OCI-LY7 (cell line): Measurements from ENCODE around the gene AIFM1. TPM values are rescaled to one million over a fixed set of nuclear protein-coding genes. Genes with fewer than 3 reads are reported as not detected.

Experiments used
- BruUV-seq: library from RNA; stranded (reverse); fragments of 400-500 nt; replicated peaks from 2 replicates; lab custom pipeline; 2021; lab: Mats Ljungman, UMichigan
- CTCF ChIA-PET: fragments of 300-600 bp; sonication (Branson Sonifier 250); formaldehyde crosslinking; loops from one replicate; lab custom pipeline; 2022; ENCODE audit warnings: antibody characterized with exemption; ENCODE audit not compliant: unreplicated experiment; lab: Charles Lee
- POLR2A ChIA-PET: fragments of 300-600 bp; sonication (Branson Sonifier 250); formaldehyde crosslinking; loops from one replicate; lab custom pipeline; 2022; ENCODE audit warnings: antibody characterized with exemption; lab: Charles Lee
- DNase-seq: peaks from one replicate; pipeline ENCODE4 v3.0.0-alpha.2; 2015; ENCODE audit warnings: low spot score
- H2AFZ ChIP-seq: fragments of 200-600 bp; sonication (generic), shearing (Covaris generic); 2 replicates; pipeline ENCODE4 v1.6.1; 2014; ENCODE audit warnings: mild to moderate bottlenecking, antibody characterized with exemption, low read length, moderate library complexity
- H3K27ac ChIP-seq: fragments of 200-600 bp; sonication (generic); 2 replicates; pipeline ENCODE4 v1.5.1; 2014; ENCODE audit warnings: mixed run types, low read depth, mild to moderate bottlenecking, moderate library complexity, low read length, inconsistent platforms; ENCODE audit not compliant: poor library complexity, severe bottlenecking
- H3K36me3 ChIP-seq: fragments of 200-600 bp; sonication (generic); 2 replicates; pipeline ENCODE4 v1.6.1; 2014; ENCODE audit warnings: mild to moderate bottlenecking, antibody characterized with exemption, low read length, moderate library complexity, mixed read lengths; ENCODE audit not compliant: insufficient read depth
- H3K4me1 ChIP-seq: fragments of 200-600 bp; sonication (generic); 2 replicates; pipeline ENCODE4 v1.5.1; 2014; ENCODE audit warnings: mild to moderate bottlenecking, low read length; ENCODE audit not compliant: insufficient read depth, poor library complexity, severe bottlenecking
- H3K4me2 ChIP-seq: fragments of 200-600 bp; sonication (generic); 2 replicates; pipeline ENCODE4 v1.6.1; 2014; ENCODE audit warnings: mild to moderate bottlenecking, low read length
- H3K4me3 ChIP-seq: fragments of 200-600 bp; sonication (generic); 2 replicates; pipeline ENCODE4 v1.5.1; 2014; ENCODE audit warnings: mild to moderate bottlenecking, low read depth, low read length; ENCODE audit not compliant: poor library complexity, severe bottlenecking
- H3K79me2 ChIP-seq: fragments of 200-600 bp; sonication (generic); 2 replicates; pipeline ENCODE4 v1.6.1; 2016; ENCODE audit warnings: low read depth, mild to moderate bottlenecking, low read length, moderate library complexity, mixed read lengths; ENCODE audit not compliant: insufficient read depth
- H3K9me2 ChIP-seq: fragments of 200-600 bp; sonication (generic); 2 replicates; pipeline ENCODE4 v1.6.1; 2016; ENCODE audit warnings: mild to moderate bottlenecking, low read length, mixed read lengths; ENCODE audit not compliant: insufficient read depth
- H3K9me3 ChIP-seq: fragments of 200-600 bp; sonication (generic); 2 replicates; pipeline ENCODE4 v1.6.1; 2014; ENCODE audit warnings: mild to moderate bottlenecking, mixed run types, low read length, mixed read lengths
- H4K20me1 ChIP-seq: fragments of 200-600 bp; sonication (generic); 2 replicates; pipeline ENCODE4 v1.6.1; 2014; ENCODE audit warnings: mild to moderate bottlenecking, antibody characterized with exemption, low read length, moderate library complexity, mixed read lengths; ENCODE audit not compliant: insufficient read depth
- EZH2phosphoT487 ChIP-seq: fragments of 200-600 bp; sonication (generic); IDR thresholded peaks from 2 replicates; pipeline ENCODE4 v1.6.1; 2018; ENCODE audit warnings: low read depth, borderline replicate concordance, mild to moderate bottlenecking, mixed run types, antibody characterized with exemption, low read length, moderate library complexity, mixed read lengths
- intact Hi-C: fragments of 100-400 bp; cut with micrococcal nuclease; formaldehyde crosslinking; loops from one replicate; pipeline ENCODE4 v1.10.0; 2022; ENCODE audit not compliant: unreplicated experiment
- total RNA-seq, 2 experiments: library from RNA; depleted of rRNA in 1 of 2; stranded (reverse); fragments of >200 nt in 1 of 2; shearing (Covaris generic) in 1 of 2; gene quantifications; 2 replicates each; pipeline ENCODE4 v1.2.3, GENCODE V29; 2014 to 2022
- TF ChIP-seq, protein P1 (sequence below): fragments of 200-600 bp; sonication (generic); conservative IDR thresholded peaks from 2 replicates; pipeline ENCODE4 v1.5.1; 2014; ENCODE audit warnings: mild to moderate bottlenecking, antibody characterized with exemption, low read length, moderate library complexity, mixed read lengths

Gene AIFM1
- total RNA-seq, 2 experiments from 2014 or later, result 23.1 to 45.7 TPM

DNA sequence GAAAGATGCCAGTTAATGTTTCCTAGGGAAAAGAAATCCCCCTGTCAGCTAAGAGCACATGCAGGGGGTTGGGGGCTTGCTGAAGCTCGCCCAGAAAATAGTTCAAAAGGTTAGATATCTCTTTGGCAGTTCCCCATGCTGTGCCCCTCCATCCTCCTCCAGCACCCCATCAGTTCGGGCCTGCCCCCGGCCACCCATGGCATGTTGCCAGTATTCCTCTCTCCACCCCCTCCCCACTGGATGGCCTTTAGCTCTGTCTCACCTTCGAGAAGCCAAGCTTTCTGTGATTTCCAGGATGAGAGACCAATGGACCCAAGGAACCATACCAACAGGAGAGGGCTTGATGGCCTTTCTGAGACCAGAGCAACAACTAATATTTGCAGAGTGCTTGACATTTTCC, 11.3 kb upstream of the AIFM1 start:
- Histone ChIP-seq H4K20me1 (no peaks in the 10 kb centered on the region), H3K9me3 (no peaks in the 10 kb centered on the region), H2AFZ (peak overlapping the region; percentile 68; the same call in 1 of the 2 replicates), H3K79me2 (no peaks in the 10 kb centered on the region), H3K4me1 (peaks cover 50% of the 10 kb centered on the region), H3K36me3 (no peaks in the 10 kb centered on the region), H3K4me3 (no peak overlapping the region), H3K9me2 (no peaks in the 10 kb centered on the region), H3K4me2 (peak overlapping the region; percentile 67), H3K27ac (peak overlapping the region; percentile 48)
- BruUV-seq, result no TSS peak
- CTCF ChIA-PET, result interaction anchor here (0.7 kb wide), 1 partner anchor 9 kb away, joined by 3 read pairs; no protein-coding TSS in a partner anchor
- no peak for DNase-seq
- intact Hi-C loops, result loop anchor here (10.0 kb wide), 1 partner anchor 392 kb away; no protein-coding TSS in a partner anchor
- no peak for TF ChIP-seq EZH2phosphoT487
- TF ChIP-seq, protein P1, sequence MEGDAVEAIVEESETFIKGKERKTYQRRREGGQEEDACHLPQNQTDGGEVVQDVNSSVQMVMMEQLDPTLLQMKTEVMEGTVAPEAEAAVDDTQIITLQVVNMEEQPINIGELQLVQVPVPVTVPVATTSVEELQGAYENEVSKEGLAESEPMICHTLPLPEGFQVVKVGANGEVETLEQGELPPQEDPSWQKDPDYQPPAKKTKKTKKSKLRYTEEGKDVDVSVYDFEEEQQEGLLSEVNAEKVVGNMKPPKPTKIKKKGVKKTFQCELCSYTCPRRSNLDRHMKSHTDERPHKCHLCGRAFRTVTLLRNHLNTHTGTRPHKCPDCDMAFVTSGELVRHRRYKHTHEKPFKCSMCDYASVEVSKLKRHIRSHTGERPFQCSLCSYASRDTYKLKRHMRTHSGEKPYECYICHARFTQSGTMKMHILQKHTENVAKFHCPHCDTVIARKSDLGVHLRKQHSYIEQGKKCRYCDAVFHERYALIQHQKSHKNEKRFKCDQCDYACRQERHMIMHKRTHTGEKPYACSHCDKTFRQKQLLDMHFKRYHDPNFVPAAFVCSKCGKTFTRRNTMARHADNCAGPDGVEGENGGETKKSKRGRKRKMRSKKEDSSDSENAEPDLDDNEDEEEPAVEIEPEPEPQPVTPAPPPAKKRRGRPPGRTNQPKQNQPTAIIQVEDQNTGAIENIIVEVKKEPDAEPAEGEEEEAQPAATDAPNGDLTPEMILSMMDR, result no peak
- POLR2A ChIA-PET, result interaction anchor here (0.8 to 1.6 kb wide), 4 partner anchors 11 to 19 kb away, joined by 3 to 6 read pairs (median 3); partner anchors contain the start of gene AIFM1

DNA sequence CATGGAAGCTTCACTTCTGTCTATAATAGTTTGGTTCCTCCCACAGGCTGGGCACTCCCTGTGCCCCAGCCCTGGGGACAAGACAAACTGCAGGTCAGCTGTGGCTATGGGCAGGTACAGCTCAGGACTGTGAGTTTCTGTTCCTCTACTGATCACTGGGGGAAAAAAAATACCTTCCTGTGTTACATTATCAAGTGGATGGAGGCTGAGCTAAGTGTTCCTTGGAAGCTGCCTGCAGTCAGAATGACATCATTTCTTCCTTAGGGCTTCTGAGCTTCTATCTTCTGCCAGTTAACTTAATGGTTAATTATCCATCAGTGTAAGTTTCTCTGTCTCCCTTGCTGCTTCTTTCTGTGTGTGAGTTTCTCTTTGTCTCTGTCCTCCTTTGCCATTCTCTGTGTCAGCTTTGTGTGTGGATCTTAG, 10.7 kb upstream of the AIFM1 start:
- H3K4me2 ChIP-seq, result peak overlapping the region; percentile 67
- H3K27ac ChIP-seq, result peak overlapping the region; percentile 48
- ChIA-PET CTCF (interaction anchor here (0.7 to 1.0 kb wide), 2 partner anchors 10 to 15 kb away, joined by 3 to 4 read pairs; no protein-coding TSS in a partner anchor), POLR2A (interaction anchor here (0.6 to 1.7 kb wide), 9 partner anchors 11 to 617 kb away, joined by 3 to 6 read pairs (median 4); partner anchors contain the start of gene AIFM1)
- TF ChIP-seq, protein P1, result no peak
- TF ChIP-seq EZH2phosphoT487, result no peak
- no TSS peak for BruUV-seq
- intact Hi-C loops, result loop anchor here (10.0 kb wide), 1 partner anchor 392 kb away; no protein-coding TSS in a partner anchor
- H3K79me2 ChIP-seq, result no peaks in the 10 kb centered on the region
- no peaks in the 10 kb centered on the region for H3K9me2 ChIP-seq
- H3K9me3 ChIP-seq, result no peaks in the 10 kb centered on the region
- peak; percentile 63 for DNase-seq
- no peaks in the 10 kb centered on the region for H4K20me1 ChIP-seq
- H2AFZ ChIP-seq, result peak overlapping the region; percentile 68; the same call in 1 of the 2 replicates
- H3K36me3 ChIP-seq, result no peaks in the 10 kb centered on the region
- H3K4me3 ChIP-seq, result peak overlapping the region; percentile 2
- peaks cover 56% of the 10 kb centered on the region for H3K4me1 ChIP-seq

DNA sequence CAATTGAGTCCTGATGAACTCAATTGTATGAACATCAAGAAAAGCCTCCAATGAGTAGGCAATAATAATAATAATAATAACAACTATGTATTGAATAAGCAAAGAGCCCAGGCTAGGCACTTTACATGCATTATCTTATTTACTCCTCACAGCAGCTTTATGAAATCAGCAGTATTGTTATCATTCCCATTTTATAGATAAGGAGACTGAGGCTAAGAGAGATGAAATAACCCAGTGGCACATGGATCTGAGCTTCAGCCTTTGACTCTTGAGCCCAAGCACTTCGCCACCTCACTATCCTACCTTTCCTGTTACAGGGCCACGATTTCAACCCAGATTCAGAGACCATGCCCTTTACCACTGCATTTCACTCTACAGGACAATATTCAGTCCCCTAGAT, 9.3 kb upstream of the AIFM1 start:
- H3K4me1 ChIP-seq, result peaks cover 70% of the 10 kb centered on the region
- no peaks in the 10 kb centered on the region for H3K9me3 ChIP-seq
- no peak overlapping the region for H2AFZ ChIP-seq
- H3K9me2 ChIP-seq, result no peaks in the 10 kb centered on the region
- no peaks in the 10 kb centered on the region for H3K79me2 ChIP-seq
- intact Hi-C loops, result loop anchor here (10.0 kb wide), 1 partner anchor 390 kb away; no protein-coding TSS in a partner anchor
- TF ChIP-seq, protein P1, result no peak
- no peak for TF ChIP-seq EZH2phosphoT487
- ChIA-PET CTCF (no interaction called here), POLR2A (interaction anchor here (1.7 kb wide), 1 partner anchor 83 kb away, joined by 3 read pairs; no protein-coding TSS in a partner anchor)
- H3K4me3 ChIP-seq, result no peak overlapping the region
- H4K20me1 ChIP-seq, result no peaks in the 10 kb centered on the region
- no TSS peak for BruUV-seq
- DNase-seq, result no peak
- no peaks in the 10 kb centered on the region for H3K36me3 ChIP-seq
- H3K4me2 ChIP-seq, result no peak overlapping the region
- H3K27ac ChIP-seq, result no peak overlapping the region
